Fibroblast of the conjunctiva (primary cell): ENCODE data around the gene FSIP1.

Source experiments
- DNase-seq: peaks from one replicate; pipeline ENCODE4 v3.0.0-alpha.2; 2010; ENCODE audit warnings: low read depth

The FSIP1 gene

DNA sequence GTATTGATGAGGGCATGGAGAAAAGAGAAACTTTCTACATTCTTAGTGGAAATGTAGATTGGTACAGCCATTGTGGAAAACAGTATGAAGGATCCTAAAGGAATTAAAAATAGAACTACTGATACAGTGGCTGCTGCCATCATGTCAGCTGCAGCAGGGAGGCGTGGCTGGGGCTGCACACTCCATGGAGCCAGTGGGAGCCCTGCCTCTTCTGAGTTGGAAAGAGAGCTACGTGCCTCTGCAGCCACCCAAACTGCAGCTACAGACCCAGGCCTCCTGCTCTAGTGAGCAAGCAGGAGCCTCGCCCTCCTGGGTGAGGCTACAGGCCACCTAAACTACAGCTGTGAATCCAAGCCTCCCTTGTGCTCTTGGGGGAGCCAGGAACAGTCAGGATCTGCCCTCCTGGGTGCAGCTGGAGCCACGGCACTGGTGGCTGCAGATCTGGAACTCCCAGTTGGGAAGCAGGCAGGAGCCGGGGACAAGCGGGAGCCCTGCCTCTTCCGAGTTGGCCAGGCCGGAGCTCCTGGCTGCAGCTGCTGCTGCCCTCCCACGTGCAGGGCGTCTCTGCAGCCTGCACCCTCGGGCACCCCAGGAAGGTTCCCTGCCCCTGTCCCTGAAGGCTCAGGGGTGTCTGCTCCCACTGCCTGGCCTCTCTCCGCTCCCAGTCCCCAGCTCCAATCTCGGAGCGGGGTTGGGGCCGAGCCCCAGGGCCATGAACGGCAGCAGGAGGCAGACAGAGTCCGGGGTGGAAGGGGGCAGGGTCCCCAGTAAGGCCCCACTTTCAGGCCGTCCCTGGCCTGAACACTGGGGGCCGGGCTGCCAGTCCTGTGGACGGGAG is 137.3 kb downstream of the FSIP1 start:
- no peak for DNase-seq

DNA sequence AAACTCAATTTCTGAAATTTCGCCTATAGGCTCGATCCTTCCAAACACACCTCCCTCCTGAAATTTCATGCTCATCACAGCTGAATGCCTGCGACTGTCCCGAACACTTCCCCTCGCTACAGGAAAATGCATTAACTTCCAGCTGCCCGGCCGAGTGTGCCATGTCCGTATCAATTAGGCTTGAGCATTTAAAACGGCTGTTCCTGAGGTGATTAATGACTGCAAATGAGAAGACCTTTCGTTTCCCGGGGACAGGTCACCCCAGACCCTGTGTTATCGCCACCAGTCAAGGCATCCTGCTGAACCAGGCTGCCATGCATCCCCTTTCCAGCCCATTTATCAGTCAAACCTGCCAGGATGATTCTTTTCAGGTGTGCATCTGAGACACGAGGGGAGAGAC is 138.5 kb downstream of the FSIP1 start:
- no peak for DNase-seq

DNA sequence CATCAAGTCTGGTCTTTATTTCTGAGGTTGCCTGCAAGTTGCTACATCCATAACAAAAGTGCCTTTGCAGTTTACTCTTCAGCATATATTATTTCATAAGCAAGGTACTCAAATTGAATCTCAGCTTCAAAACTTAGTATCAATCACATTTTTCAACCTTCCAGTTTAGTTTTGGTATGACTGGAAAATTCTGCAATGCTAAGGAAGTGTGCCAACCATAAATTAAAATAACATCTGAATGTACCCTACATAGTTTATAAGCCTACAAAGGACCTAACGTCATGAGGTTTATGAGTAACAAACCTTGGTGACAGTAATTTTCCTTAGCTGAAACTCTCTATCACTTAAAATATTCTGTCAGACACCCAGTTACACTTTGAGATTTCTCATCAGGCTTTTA is 138.9 kb downstream of the FSIP1 start:
- no peak for DNase-seq

DNA sequence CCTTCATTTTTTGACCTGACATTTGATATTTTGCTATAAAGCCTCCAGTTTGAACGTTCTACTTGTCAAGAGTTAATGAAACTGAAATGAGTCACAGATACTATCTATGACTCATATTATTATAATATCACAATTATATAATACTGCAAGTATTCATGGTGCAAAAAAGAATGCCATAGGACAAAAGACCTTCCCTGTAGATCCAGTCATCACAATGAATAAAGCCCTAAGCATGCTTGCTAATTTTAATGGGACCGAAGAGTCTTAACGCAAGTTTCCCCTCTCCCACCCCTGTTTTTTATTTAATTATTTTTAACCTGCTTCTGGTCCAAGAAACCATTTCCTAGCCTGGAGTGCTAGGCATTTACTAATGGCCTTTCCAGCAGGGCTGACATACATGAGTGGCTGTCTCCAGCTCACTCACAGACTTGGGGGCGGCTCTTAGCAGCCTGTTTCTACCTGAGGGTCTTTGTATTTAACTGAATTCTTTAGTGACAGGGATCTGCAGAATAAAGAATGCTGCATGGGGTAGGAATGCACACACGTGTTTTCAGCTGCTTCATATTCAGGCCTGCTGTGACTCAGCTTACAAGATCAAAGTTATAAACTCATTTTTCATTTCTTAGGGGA is 140.5 kb downstream of the FSIP1 start:
- DNase-seq: no peak

DNA sequence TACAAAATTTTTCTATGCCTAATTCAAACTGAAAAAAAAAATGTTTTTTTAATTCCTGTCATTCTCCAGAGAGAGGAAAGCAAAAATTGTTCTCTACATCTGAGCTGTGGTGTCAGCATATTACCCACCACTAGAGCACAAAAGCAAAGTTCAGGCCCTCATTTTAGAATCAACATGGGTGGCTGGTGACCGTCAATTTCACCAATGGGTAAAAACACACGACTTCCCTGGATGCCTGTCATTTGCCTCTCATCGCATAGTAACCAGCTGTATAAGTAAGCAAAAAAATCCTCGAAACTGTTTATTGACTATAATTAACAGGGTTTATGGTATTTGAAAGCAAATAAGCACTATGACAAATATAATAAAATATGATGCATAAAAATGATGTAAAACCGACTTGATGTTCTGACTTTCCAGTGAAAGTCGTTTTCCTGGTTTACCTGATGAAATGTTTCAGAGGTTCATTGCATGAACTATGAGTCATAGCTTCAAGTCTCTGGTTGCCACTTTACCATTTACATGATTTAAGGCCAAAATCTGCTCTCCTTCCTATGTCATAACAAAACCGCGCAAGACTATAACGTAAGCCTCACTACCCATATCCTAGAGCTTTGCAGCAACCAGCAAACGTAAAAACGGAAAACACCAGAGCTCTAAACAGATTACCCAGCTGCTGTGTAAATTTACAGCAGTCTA is 141.3 kb downstream of the FSIP1 start:
- no peak for DNase-seq

DNA sequence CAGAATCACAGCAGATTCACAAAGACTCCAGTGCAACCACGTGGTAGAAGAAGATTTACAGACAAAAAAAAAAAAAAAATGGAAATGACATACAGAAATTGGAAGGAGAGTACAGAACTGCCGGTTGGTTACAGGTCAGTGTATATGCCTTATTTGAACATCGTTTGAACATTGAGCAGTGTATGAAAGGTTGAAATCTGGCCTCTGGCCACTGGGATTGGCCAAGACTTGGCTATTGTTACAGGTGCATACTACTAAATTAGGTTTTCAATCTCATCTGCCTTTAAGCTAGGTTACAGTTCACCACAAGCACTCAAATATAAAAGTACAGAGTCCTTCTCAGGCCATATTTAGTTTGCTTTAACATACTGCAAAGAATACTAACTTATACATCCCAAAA is 142.0 kb downstream of the FSIP1 start:
- no peak for DNase-seq

DNA sequence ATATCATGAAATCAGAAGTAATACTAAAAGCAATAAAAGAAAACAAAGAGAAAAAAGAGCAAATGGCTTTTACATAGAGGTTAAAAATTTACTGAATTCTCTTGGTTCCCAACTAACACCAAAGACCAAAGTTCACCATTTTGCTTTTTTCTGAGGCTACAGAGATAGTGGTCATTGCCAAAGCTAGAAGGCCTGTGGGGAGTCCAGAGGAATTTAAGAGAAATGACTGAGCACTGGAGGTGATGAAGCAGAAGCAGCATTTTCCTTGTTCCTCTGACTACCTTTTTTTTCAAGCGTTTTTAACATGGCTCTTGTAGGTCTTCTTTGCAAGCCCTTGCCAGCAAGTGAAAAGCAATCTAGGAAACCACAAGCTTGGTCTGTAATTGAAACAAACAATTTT is 143.6 kb downstream of the FSIP1 start:
- no peak for DNase-seq

DNA sequence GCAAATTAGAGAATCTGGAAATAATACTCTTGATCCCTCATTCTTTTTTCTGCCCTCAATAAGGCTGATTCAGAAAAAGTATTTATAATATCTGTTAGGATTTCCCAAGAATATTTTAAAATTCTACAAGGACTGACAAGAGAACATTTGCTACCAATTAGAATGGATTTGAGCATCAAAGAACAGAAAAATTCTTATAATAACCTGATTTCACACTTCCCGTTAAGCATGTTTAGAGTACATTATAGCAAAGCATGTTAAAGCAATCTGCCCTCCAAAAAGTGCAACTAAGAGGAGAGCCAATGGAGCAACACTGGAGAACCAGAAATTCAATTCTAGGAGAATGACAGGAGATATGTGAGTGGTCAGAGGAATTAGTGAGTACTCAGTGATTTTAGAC is 144.6 kb downstream of the FSIP1 start:
- DNase-seq: no peak

DNA sequence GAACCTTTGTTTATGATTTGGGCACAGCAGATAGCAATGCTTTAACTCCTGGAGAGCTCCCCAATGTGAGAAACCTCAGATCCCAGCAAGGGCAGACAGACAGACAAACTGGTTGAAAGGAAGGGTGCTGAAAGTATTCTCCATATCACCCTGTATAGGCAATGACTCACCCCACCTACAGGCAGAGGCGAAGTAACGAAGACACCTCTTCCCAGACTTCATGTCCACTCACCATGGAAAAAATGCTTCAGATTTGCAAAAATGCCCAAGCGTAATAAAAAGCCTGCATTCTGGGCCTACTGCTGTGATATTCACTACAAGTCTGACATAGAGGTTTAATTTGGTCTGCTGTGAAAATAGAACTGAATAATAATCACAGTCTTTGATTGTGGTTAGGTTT is 151.3 kb downstream of the FSIP1 start:
- DNase-seq: no peak

DNA sequence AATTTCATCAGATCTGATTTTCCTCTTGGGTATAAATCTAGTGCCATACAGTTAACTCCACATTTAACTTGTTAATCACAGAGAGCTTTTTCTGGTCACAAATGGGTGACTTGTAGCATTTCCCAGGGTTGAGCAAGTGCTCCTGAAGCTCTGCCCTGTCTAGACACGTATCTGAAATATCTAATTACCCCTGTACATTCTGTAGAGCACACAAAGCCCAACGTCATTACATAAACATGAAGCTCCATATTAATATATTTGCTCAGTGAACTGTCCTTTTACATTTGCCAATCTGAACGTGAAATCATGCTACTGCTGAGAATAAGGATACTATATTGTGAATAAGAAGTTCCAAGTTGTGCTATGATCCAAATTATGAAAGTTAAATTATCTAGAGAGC is 152.7 kb downstream of the FSIP1 start:
- DNase-seq: no peak

DNA sequence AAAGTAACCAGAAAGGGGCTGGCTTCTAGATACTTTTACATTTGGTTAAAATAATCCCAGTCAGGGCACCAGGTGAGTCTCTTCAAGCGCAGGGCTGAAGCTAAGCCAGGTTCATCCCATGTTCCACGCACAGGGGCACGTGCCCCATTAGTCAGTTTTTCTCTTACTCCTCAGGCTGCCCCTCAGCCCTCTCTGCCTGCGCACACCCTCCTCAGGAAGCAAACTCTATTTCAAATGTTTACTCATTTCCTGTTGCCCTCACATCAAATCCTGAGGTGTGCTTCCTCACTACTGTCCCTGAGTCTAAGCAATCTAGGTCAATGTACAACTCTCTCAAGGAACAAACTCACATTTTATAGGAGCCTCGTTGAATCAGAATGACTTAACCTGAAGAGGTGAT is 153.3 kb downstream of the FSIP1 start:
- no peak for DNase-seq

DNA sequence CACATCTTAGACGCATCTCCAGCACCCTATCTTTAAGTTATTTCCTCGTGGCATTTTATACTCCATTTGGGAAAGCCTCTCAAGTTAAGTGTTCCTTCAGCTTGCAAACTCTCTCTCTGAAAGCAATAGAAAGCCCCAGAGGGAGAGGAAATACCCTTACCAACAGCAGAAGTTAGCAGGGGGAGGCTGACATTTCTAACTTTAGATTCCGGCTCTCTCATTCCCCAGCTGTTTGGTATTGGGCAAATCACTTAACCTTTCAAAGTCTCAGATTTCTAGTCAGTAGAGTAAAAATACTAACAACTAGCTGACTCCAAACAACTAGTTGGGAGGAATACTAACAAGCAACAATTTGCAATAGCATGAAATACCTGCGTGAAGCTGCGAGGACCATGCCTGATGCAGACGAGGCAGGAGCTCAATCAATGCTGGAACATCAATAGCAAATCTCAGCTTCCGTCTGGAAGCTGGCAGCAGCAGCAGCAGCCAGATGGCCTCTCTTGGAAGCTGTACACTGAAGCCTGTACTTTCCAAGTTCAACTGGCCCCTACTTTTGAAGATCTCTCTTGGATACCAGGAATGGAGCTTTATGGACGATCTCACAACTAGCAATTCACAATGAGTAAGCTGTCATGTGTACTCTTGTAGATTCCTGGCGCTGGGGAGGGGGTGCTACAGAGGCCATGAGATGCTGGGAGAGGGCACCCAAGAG is 153.9 kb downstream of the FSIP1 start:
- no peak for DNase-seq

DNA sequence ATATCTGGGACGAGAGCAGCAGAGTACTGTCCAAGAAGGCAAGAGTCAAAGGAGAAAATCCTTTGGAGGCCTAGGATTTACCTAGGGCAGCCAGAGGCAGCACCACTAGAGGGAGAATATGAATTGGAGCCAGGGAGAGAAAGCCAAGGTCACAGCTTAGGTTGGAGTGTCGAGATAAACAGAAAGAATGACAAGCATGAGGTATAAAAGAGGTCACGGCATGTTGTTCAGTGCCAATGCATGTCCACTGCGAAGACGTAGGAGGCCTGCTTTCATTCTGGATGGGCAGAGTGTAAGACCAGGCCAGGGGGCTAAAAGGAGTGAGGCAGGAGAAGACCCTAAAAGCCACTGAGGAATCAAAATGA is 154.5 kb downstream of the FSIP1 start:
- DNase-seq: no peak

DNA sequence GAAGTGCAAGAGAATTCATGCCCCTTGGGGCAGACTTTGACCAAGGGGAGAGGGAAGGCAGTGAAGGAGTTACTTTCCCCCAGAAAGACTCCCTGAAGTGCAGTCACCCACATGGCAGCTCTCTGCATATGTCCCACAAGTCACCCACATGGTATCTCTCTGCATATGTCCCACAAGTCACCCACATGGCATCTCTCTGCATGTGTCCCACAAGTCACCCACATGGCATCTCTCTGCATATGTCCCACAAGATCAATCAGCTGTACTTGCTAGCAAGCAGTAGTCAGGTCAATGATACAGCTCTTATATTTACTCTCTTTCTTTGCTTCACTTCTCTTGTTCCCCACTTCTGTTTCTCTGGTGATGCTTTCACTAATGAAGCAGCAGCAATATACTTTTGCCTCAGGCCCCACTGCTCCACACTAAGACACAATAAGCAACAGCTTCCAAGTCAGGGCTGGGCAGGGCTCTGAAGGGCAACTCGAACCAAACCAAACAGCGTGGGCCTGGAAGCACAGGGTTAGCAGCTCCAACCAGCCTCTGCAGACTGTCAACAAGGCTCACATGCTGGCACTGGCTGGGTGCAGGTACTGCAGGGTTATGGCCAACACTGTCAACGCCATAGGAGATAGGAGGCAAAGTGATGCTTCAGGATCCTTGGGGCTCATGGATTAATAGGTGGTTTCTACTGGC is 155.0 kb downstream of the FSIP1 start:
- no peak for DNase-seq

DNA sequence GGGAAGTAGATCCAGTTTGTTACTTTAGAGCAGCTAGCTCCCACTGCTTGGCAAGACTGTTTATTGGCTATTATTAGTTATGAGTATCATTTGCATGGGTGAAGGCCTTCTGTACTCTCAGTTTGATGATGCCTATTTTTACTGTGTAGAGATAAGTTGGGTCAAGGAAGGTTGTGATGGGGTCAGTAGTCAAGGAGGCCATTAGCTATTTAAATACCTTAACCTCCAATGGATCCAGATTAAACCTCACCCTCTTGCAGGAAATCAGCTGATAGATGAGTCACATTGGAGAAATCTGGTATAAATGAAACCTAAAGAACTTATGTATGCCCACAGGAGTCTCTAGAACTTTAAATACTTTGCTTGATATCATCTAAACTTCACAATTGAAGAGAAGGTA is 156.8 kb downstream of the FSIP1 start:
- no peak for DNase-seq

DNA sequence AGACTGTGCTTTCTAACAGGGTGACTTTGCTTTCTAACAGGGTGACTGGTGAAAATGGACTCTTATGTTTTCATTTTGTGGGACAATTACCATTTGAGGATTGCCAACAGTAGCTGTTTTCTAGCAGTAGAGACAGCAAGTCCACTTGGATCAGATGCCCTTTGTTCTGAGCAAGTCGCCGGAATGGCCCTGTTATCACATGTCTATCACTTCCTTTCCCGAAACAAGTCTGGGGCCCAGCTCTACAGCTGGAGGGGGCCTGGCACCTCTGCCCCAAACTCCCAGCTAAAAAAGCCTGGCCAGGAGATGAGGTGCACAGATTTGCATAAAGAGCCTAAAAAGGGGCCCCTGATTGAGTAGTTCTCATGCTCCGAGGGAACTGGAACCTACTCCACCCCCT is 157.2 kb downstream of the FSIP1 start:
- no peak for DNase-seq

DNA sequence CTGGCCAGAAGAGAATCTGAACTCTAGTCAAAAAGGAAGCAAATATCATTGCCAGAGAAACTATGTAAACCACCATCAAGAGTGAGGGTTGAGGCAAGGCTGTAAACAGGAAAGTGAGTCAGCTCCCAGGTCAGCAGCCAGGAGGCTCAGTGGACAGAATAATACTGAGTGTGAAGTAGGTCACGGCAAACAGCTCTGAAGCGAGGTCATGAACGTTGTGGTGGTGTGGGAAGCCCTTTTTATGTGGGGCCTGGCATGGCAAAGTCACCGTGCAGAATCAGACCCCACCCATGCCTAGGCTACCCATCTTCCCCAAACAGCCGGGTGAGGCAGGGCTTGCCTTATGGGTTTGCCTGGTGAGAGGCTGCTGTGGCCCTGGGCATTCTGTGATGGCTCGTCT is 157.8 kb downstream of the FSIP1 start:
- DNase-seq: peak; percentile 41

DNA sequence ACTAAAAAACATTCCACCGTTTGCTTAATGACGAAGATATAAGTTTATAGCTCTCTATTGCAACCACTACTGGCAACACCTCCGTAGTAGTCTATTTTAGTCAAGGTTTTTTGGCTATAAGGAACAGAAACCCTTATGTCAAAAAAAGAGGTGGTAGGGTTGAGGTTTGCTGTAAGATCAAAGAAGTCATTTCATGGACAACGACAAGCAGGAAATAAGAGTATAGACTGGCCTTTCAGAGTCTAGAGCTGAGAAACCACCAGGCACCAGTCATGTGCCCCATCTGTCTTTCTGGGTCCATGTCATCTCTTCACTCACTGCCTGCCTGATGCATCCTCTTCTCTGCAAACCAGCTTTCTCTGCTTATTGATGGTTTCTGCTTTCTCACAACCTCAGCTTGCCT is 159.1 kb downstream of the FSIP1 start:
- no peak for DNase-seq

DNA sequence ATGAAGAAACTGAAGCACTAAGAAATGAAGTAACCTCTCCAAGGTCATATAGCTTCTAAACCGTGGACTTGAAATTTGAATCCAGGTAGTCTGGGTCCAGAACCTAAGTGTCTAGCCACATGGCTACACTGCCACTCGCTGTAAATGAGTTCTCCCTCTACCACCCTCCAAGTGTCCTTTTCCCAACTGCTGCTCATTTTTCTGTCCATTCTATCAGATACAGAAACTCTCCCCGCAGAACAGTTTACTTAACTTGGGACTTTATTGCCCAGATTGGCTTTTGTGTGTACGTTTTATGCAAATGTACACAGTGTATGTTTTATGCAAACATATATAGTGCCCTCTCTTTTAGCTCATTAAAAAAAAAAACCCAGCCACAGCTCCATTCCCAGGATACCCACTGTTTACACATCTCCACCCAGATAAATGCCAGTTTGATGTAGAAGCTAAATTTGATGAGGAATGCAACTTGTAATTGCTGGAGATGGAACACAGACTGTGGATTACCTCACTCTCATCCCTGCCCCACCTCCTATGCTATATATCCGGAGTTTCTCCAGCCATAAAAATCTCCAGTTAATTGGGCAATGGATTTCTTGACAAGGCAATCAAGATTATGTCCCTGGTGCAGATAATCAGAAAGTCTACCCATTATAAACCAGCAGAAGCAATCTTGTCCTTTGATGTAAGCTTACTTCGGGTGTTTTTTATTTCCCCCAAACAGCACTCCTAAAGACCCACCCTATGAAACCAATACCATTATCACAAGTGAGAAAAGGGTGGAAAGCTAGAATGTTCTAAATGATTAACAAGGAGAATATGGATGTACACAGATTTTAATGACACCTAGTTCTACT is 159.8 kb downstream of the FSIP1 start:
- DNase-seq: no peak

DNA sequence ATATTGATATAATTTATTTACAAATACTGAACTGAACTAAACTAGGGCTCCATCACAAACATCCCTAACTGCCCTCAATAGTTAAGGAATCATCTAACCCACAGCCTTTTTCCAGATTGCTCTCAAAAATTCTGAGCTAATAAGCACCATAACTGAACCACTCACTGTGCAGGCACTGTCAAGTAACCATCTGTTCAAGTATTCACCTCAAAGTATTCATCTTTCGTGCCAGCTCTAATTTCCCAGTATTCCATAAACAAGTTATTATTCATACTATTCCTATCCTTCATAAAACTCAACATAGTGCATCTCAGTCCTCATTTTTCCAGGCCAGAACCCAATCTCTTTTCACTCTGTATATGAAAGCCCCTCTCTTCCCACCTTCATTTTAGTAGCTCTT is 160.7 kb downstream of the FSIP1 start:
- no peak for DNase-seq

DNA sequence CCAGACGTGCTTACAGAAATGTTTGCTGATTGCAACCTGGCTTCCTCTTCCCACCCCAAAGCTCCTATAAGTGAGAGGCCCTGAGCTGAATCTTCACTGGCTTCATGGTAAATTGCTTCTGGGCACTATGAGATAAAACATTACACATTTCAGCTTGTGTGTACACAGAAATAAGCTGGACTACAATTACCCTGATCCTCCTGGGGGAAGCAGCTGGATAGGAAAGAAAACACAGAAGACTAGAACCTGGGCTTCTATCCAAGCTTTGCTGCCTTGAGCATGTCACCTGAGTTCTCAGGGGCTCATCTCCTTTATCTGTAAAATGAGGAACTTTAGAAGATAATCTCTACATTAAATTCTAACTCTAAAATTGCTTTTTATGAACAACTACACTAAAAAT is 161.4 kb downstream of the FSIP1 start:
- no peak for DNase-seq
